Activated CD8-positive, alpha-beta memory T cell treated with anti-CD3 and anti-CD28 coated beads, Interleukin-2, amount 50 U/mL, for 4 hours (primary cell): Measurements from ENCODE around the gene PDLIM1.
"Not testable (repeated sequence)": the region's sequence is repeated elsewhere in the genome, so short reads cannot be mapped to it uniquely, and the experiment has no call there.

Experiments
- DNase-seq: peaks from one replicate; pipeline ENCODE4 v3.0.0-alpha.2; 2020

Gene PDLIM1

DNA sequence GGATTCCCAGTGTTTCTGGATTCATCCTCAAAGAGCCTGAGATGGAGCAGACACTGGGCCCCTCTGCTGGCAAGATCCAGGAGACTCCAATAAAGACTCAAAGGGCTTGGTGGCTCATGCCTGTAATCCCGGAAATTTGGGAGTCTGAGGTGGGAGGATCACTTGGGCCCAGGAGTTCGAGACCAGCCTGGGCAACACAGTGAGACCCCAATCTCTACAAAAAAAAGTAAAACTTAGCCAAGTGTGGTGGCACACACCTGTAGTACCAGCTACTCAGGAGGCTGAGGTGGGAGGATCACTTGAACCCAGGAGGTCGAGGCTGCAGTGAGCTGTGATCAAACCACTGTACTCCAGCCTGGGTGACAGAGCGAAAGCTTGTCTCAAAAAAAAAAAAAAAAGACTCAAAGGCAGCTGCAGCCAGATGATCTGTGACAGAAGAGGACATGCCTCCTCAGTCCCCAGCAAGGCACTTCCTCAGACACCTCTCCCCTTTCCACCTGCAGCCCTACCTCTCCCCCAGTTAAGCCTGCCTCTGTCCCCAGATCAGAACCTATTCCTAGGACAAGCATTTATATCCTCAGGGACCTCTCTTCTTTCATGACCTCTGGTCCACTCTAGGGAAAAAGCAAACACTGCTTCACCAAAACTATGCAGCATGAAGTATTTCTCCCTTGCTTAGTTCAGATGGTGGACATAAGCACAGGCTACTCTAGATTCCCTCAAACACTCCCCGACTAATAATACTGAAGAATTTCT is 27.9 kb downstream of the PDLIM1 start:
- DNase-seq = no peak

DNA sequence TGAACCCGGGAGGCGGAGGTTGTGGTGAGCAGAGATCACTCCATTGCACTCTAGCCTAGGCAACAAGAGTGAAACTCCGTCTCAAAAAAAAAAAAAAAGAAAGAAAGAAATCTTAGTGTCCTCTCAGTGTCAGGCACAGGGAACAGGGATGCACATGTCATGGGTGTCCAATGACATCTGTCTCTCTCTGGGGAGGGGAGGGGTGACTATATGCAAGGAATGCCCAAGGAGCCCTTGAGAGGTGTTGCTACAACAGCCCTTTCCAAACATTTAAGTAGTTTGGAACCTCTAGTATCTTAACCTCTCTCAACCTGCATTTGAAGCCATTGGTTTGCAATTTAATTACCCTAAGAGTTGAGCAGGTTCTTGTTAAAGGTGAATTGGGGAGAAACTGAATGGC is 28.9 kb downstream of the PDLIM1 start:
- no peak for DNase-seq

DNA sequence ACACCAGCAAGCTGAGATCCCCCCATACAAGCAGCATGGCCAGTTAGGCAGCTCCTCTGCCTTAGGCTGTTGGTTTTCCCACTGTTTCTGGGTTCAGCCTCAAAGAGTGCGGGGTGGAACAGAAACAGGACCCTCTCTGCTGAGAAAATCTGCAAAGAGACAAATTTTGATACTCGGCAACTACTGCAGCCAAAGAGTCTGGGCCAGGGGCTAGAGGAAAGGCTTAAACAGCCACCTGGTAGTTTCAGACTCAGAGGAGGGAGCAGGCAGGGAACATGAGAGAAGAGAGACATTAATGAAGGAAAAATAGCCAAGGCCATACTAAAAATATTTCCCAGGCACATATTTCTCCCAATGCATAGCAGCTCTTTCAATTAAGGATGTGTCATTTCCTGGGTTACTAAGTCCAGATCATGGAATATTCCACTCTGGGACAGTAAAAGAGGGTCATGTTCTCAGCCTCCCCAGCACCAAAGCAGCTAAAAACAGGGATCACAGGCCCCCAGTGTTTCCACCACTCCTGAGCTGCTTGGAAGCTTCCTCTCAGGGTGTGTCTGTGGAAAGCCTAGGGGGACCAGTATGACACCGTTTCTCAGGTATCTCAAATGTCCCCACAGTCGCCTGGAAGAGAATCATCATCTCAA is 29.8 kb downstream of the PDLIM1 start:
- no peak for DNase-seq

DNA sequence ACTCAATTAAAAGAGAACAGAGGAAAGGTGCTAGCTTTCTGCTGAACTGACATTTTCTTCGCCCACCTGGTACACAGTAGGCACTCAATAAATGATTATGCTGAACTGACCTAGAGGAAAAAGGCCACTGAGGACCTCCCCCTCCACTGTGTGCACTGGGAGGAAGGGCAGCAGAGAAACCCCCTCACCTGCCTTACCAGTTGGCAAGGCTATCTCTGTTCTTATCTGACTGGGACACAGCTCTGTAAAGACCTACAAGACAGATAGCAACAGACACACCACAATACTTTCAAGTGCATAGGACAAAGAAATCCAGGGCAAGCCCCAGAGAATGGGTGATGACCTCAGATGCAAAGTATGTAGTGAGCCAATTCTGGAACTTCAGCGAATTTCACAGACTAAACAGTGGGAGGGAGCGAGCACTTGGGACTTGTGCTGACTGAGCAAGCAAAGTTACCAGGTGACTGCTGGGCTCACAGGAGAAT is 30.4 kb downstream of the PDLIM1 start:
- DNase-seq = no peak

DNA sequence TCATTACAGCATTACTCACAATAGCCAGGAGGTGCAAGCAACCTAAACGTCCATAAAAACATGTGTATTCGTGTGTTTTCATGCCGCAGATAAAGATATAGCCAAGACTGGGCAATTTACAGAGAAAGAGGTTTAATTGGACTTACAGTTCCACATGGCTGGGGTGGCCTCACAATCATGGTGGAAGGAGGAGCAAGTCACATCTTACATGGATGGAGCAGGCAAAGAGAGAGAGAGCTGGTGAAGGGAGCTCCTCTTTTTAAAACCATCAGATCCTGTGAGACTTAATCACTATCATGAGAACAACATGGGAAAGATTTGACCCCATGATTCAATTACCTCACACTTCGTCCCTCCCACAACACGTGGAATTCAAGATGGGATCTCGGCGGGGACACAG is 33.0 kb downstream of the PDLIM1 start:
- DNase-seq = no peak

DNA sequence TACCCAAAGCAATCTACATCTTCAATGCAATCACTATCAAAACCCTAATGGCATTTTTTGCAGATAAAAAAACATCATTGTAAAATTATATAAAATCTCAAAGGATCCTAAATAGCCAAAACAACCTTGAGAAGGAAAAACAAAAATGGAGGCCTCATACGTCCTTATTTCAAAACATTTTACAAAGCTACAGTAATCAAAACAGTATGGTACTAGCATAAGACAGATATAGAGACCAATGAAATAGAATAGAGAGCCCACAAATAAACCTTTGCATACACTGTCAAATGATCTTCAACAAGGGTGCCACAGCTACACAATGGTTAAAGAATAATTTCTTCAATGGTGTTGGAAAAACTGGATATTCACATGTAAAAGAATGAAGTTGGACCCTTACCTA is 34.5 kb downstream of the PDLIM1 start:
- DNase-seq = no peak

DNA sequence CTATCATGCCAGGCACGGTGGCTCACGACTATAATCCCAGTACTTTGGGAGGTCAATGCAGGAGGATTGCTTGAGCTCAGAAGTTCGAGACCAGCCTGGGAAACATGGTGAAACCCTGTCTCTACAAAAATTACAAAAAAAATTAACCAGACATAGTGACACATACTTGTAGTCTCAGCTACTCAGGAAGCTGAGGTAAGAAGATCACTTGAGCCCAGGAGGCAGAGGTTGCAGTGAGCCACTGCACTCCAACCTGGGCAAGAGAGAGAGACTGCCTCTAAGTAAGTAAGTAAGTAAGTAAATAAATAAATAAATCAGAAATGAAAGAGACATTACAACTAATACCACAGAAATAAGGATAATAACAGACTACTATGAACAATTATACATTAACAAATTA is 36.2 kb downstream of the PDLIM1 start:
- no peak for DNase-seq

DNA sequence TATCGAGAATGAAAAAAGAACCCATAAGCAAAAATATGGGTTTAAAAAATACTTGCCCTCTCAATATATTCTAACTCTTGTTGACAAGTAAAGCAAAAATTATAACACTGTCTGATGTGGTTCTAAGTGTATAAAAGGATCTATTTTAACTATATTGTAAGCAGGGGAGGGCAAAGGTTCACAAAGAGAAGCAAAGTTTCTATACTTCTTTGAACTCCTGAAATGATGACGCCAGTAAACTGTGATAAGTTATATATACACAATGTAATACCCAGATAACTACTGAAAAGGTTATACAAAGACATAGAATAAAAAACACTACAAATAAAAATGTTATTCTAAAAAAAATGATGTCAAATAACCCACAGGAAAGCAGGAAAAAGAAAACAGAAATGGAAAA is 37.1 kb downstream of the PDLIM1 start:
- DNase-seq = no peak

DNA sequence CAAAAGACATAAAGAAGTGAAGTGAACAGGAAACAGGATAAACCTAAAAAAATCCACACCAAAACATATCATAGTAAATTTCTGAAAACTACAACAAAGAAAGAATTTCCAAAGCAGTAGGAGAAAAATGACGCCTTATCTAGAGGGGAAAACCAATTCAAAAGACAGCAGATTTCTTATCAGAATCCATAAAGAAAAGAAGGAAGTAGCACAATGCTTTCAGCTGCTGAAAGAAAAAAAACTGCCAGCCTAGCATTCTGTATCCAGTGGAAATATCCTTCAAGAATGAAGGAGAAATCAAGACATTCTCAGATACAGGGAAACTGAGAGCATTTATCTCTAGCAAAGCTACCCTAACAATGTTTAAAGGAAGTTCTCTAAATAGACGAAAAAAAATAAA is 37.8 kb downstream of the PDLIM1 start:
- no peak for DNase-seq

DNA sequence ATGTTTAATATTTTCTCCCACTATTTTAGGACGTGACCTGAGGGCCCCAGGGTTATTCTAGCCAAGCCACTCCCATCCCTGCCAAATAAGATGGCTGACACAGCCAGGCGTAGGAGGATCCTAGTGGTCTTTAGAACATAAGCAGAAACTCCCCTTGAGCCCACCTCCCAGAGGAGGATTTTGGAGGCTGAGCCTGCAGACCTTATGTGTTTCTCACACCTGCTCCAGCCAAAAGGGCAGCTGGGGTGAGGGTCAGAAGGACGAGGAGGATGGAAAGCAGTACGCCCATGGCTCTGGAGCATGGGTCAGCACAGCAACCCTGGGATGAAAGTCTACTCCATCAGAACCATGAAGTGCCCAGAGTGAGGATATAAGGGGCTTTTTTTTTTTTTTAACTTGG is 39.9 kb downstream of the PDLIM1 start:
- no peak for DNase-seq

DNA sequence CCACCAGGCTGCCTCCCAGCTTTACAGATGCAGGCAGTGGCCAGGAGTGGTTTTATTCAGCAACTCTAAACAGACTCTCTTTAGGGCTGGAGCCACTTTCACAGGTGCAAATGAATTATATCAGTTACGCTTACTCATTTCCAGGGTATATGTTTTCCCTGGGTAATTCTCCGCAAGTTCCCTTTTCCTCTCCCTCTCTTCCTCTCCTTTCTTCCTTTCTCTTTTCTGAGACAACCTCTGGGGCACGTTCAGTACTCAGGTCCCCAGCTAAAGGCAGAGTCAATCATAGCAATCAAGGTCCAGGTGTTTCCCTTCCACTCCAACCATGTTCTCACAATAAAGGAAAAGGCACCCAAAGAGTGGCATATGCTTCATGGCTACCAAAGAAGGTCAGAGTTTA is 41.3 kb downstream of the PDLIM1 start:
- no peak for DNase-seq

DNA sequence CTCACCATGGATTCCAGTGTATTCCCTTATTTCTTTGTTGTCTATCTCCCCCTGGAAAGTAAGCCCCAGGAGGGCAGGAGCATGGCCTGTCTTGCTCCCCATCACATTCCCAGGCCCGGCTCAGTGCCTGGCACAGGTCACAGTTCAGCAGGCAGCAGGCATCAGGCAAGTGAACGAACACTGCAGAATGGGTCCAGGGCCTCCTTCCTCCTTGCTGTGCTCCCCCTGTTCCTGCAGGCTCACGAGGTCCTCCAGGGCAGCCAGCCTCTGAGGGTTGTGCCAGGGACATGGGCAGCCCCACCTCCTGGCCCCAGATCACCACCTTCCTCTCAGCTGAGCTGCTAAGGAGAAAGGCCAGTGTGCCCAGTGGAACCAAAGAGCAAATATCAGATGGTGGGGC is 41.8 kb downstream of the PDLIM1 start:
- no peak for DNase-seq

DNA sequence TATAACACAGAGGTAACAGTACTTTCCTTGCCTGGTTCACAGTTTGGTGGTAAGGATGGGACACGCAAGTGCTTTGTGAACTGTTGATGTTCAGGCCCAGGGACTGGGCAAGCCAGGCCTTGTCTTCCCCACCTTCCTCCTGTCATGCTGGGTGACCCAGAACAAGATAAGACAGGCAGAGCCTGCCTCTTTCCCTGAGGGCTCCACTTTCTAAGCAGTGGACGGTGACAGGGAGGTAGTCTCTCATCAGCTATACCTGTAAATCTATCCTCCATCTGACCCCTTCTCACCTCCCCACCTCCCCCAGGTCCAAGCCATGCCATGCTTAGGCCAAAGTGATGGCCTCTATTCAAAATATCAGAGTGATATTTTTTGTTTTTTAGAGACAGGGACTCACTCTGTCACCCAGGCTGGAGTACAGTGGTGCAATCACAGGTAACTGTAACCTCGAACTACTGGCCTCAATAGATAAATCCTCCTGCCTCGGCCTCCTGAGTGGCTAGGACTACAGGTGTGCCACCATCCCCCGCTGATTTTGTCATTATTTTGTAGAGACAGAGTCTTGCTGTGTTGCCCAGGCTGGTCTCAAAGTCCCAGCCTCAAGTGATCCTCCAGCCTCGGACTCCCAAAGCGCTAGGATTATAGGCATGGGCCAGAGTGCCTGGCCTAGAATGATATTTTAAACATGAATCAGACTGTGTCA is 42.8 kb downstream of the PDLIM1 start:
- no peak for DNase-seq

DNA sequence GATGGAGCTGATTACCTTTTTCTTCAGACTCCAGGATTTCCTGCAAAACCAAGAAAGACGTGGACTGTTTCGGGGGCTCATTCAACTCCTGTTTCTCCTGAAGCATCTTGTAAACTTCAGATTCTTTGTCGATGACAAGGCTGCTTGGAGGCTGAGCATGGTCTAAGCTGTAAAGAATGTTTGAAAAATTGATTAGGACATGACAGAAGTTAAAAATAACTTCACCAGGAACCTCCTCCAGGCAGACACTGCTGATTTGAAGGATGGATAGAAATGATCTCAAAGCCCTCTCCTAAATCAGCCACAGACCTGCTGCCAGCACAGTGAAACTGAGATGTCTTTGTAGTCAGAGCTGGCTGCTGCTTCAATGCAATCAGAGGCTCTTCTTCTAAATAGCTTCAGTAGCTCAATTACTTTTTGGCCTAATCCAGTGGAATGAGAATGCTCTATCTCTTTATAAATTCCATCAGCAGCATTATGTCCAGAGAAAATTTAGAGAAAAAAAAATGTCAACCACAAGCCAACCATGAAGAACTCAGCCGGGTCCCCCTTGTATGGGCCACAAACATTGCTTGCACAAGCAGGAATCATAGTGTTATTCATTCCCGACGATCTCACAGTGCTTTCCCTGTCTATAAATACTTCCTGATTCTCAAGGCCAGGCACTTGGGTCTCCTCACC is 43.5 kb downstream of the PDLIM1 start:
- no peak for DNase-seq

DNA sequence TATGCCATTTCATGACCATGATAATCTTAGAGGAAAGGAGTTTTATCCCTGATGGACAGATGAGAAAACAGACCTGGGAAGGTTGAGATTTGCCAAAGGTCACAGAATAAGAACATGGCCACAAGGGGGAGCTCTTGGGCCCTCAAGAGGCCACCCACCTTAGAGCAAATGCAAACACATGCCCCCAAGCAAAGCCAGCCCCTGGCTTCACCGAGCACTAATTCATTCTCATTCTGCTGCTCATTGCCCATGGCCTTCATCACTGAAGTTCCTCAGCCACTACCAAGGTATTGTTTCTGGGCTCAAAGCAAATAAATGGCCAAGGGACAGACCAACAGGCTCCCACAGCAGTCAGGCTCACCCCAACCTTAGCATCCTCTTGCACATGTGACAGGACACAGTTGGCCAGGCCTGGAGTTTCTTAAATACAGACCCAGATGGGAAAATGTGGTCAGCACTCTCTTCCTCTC is 44.2 kb downstream of the PDLIM1 start:
- peak; percentile 60 for DNase-seq

DNA sequence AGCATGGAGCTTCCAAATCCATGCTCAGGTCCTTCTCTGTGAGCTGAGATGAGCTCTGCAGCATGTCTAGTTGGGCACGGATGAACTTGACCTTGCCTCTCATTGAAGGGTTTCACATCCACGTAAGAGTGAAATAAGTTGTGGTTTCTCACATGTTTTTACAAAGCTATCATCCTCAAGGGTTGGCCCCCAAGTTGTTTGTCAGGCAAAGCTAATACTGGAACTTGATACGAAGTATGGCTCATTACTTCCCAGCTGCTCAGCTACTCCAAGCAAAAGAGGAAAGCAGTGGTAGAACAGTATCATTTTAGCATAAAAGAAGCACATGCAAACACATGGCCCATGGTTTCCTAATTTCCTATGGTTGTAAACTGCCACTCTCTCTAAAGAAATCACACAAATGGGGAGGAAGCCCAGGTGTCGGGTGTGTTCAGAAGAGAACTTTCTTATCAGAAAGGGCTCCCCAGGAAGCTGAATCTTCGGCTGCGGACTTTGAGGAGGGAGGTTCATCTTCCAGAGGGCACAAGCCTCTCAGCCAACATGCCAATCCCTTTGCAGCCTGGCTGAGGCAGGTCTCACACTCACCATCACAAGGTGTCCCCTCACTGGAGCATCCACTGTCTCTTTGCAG is 45.3 kb downstream of the PDLIM1 start:
- DNase-seq = no peak

DNA sequence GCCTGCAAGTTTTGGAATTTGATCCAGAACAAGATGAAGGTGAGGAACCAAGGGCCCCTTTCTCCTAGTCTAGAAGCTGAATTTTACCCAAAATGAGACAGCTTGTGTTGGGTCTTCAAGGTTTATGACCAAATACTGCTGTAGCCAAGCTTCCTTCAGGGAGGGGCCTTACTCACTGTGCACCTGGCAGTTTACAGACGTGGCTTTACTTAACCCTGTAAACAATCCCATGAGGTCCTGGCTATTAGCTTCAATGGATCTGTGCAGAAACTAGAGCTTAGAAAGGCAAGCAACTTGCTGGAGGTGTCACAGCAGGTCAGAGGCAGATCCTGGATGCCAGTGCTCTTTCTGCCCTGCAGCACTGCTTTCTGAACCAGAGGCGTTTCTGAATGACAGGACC is 46.7 kb downstream of the PDLIM1 start:
- DNase-seq = no peak

DNA sequence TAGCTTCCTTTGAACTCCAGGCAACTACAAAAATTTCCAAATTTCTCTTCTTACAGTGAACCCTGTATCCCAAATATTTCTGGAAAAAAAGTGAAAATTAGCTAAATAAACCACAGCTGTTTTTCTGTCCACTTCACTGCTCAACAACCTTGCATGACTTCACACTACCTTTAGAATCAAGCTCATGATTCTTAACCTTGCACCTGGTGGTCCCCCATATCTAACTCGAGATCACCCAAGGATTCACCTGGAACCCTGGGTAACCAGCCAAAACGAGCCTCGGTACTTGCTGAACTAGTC is 47.5 kb downstream of the PDLIM1 start:
- no peak for DNase-seq

DNA sequence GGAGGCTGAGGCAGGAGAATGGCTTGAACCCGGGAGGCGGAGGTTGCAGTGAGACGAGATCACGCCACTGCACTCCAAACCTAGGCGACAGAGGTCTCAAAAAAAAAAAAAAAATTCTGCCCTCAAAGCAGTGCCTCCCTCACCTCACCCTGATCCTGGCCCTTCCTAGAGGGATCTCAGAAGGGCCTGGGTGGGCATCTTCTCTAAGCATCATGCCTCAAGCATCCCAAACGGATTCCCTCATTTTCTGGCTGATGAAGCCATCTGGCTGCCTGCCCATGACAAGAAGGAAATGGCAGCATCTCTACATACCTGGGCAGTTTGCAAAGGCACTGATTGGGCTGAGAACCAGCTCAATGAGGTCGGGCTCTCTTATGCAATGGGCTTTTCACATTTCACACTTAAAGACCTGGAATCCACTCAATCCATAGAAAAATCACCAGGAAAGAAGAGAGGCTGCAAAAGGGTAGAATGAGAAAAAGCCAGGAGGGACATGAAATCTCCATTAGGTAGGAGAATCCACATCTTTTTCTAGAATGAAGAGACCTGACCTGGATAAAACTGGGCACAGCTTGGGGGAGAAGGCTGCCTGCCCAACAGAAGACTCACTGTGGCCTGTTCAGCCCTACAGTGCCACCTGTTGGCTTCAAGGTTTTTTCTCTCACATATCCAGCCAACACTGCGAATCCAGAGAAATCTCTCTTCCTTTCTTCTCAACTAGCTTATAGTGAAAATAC is 48.1 kb downstream of the PDLIM1 start:
- DNase-seq = no peak

DNA sequence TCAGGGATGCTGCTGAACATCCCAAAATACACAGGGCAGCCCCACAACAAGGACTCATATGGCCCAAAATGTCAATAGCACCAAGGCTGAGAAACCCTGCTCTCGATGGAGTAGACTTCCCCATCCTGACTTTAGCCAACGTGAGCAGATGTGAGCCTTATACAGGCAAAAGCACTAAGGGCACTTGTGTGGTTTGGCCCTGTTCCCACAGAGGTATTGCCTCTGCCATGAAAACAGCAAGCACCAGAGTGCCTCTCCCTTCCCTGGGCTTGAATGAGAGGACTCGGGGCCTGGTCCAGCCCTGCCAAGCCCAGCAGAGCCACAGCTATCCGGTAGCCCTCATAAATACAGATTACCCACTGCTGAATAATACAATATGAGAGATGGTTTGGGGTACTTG is 49.3 kb downstream of the PDLIM1 start:
- no peak for DNase-seq

DNA sequence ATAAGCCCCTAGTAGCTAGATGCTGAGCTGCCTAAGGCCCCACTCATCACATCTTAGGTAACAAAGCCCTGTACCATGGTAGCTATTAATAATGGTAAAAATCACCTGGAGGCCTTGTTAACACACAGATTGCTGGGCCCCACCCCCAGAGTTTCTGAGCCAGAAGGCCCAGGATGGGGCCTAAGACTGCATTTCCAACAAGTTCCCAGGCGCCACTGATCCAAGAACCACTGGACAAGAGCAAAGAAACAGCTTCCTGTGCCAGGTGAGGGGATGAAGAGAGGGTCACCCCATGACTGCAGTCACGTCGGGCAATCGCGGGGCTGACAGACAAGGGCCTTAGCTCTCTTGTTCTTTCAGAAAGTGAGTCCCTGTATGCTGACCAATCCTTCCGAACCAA is 50.0 kb downstream of the PDLIM1 start:
- no peak for DNase-seq

DNA sequence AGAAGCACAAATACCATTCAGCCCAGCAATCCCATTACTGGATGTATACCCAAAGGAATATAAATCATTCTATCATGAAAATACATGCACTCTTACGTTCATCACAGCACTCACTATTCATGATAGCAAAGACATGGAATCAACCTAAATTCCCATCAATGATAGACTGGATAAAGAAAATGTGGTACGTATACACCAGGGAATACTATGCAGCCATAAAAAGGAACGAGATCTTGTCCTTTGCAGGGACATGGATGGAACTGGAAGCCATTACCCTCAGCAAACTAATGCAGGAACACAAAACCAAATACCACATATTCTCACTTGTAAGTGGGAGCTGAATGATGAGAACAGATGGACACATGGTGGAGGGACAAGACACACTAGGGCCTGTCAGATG is 50.7 kb downstream of the PDLIM1 start:
- DNase-seq = not testable (repeated sequence)
